SU-DHL-6 (cell line): ENCODE data around the gene SLC35E2B.

Experiments
- CTCF ChIP-seq: fragments of 200-600 bp; sonication (generic); IDR thresholded peaks from one replicate; pipeline ENCODE4 v1.5.1; 2017; ENCODE audit warnings: antibody characterized with exemption, mild to moderate bottlenecking, low read length, moderate library complexity; ENCODE audit not compliant: insufficient read depth, poor library complexity, severe bottlenecking
- EZH2phosphoT487 ChIP-seq: fragments of 200-600 bp; sonication (generic), shearing (Covaris generic); conservative IDR thresholded peaks from 2 replicates; pipeline ENCODE4 v1.6.1; 2018; ENCODE audit warnings: mild to moderate bottlenecking, antibody characterized with exemption, low read length, moderate library complexity, mixed read lengths

- TF ChIP-seq CTCF (no peak), EZH2phosphoT487 (no peak)
Measured at GRCh38 chr1:1620433-1621139, 72.0 kb downstream of the SLC35E2B start.
